Stomach (tissue), 9 donors: Measurements from ENCODE around the gene ESCO1. TPM values are rescaled to one million over a fixed set of nuclear protein-coding genes. Genes with fewer than 3 reads are reported as not detected.
"Not testable (repeated sequence)": the region's sequence is repeated elsewhere in the genome, so short reads cannot be mapped to it uniquely, and the experiment has no call there.

Experiments
- DNase-seq, 2 donors: peaks; one replicate each; pipeline versions ENCODE4 v3.0.0 to v3.0.0-alpha.2; 2013 to 2019
- H3K27ac ChIP-seq, 5 donors: fragments of 200-600 bp in 4 of 5; sonication (generic) in 4 of 5; one replicate each; pipeline ENCODE4 v1.5.1; 2013 to 2019; ENCODE audit warnings: mild to moderate bottlenecking in 1 of 5, moderate library complexity in 1 of 5
- H3K27me3 ChIP-seq, 3 donors: fragments of 200-600 bp; sonication (generic); one replicate each; pipeline ENCODE4 v1.5.1; 2017 to 2019; ENCODE audit warnings: mixed run types in 1 of 3
- H3K36me3 ChIP-seq, 4 donors: fragments of 200-600 bp; sonication (generic); 1 replicate in 3 of 4; 2 replicates in 1 of 4; pipeline ENCODE4 v1.5.1; 2016 to 2019
- H3K4me1 ChIP-seq, 4 donors: fragments of 200-600 bp; sonication (generic); one replicate each; pipeline ENCODE4 v1.5.1; 2016 to 2019
- H3K4me3 ChIP-seq, 4 donors: fragments of 200-600 bp; sonication (generic) in 3 of 4; one replicate each; pipeline ENCODE4 v1.5.1; 2016 to 2019; ENCODE audit warnings: mild to moderate bottlenecking in 1 of 4
- H3K9me3 ChIP-seq, 4 donors: fragments of 200-600 bp; sonication (generic); one replicate each; pipeline ENCODE4 v1.5.1; 2016 to 2019
- CTCF ChIP-seq, 7 experiments: fragments of 450-650 bp in 4 of 7; fragments of 200-600 bp in 3 of 7; sonication (generic) in 3 of 7; IDR thresholded peaks; one replicate each; pipeline ENCODE4 v1.5.1; 2016 to 2019; ENCODE audit warnings: antibody characterized with exemption in 7 of 7, control low read depth in 2 of 7, mild to moderate bottlenecking in 1 of 7
- EP300 ChIP-seq: sonication (generic); formaldehyde crosslinking; IDR thresholded peaks from one replicate; pipeline ENCODE4 v1.6.1; 2017; ENCODE audit warnings: antibody characterized with exemption
- POLR2A ChIP-seq, 4 donors: fragments of 450-650 bp; IDR thresholded peaks; one replicate each; pipeline ENCODE4 v1.6.1; 2016; ENCODE audit warnings: antibody characterized with exemption in 4 of 4, control low read depth in 2 of 4, mild to moderate bottlenecking in 1 of 4, moderate library complexity in 1 of 4
- POLR2AphosphoS5 ChIP-seq, 3 donors: sonication (generic); formaldehyde crosslinking; IDR thresholded peaks; one replicate each; pipeline ENCODE4 v1.6.1; 2016; ENCODE audit warnings: antibody characterized with exemption in 3 of 3
- WGBS, 5 donors: extraction: QIAGEN DNeasy Blood & Tissue Kit in 3 of 5; methylation state at CpG; one replicate each; pipeline versions ENCODE4 v1.1.5 to v1.1.7; 2013 to 2018; 5-methylcytosine and 5-hydroxymethylcytosine counted together
- intact Hi-C: fragments of 100-400 bp; cut with DNase I; formaldehyde crosslinking; loops from one replicate; pipeline ENCODE4 v1.15.1; 2023; ENCODE audit warnings: low total_unique reads
- polyA plus RNA-seq, 3 donors: library from polyadenylated mRNA; stranded (reverse); fragments of 200-250 nt; gene quantifications; one replicate each; pipeline ENCODE4 v1.2.3, GENCODE V29; 2013
- total RNA-seq, 5 donors: library from RNA; depleted of rRNA; stranded (reverse); fragments of >200 nt; gene quantifications; one replicate each; pipeline versions ENCODE4 v1.1.0 to v1.2.3, GENCODE V29; 2014 to 2016
- donor health status: healthy with polysubstance abuse.
- donor health status: Bipolar disorder and iron deficiency.
- donor health status: healthy.

The ESCO1 gene
- total and polyA plus RNA-seq, 8 donors = 5.2 to 53.6 (median 16.0) TPM

GRCh38 chr18:21636769-21637168 lies 36.3 kb upstream of the ESCO1 start:
- TF ChIP-seq CTCF (IDR thresholded peaks at IDR 0.05) (no peak), EP300 (no peak), POLR2A (IDR thresholded peaks at IDR 0.05) (no peak), POLR2AphosphoS5 (IDR thresholded peaks at IDR 0.05) (no peak)
- Histone ChIP-seq H3K9me3 (no peaks in the 10 kb centered on the region), H3K27ac (no peak overlapping the region), H3K4me3 (no peak overlapping the region), H3K36me3 (peaks cover 0 to 25% (median 15%) of the 10 kb centered on the region in 4 donors), H3K4me1 (peaks cover 0 to 4% (median 0%) of the 10 kb centered on the region in 4 donors), H3K27me3 (no peaks in the 10 kb centered on the region)
- WGBS, 5 donors = 92 to 94% (median 94%) methylated on average over 13 of the region's 13 CpGs
- no peak for DNase-seq
- intact Hi-C loops = no loop called here

GRCh38 chr18:21634588-21635199 lies 34.2 kb upstream of the ESCO1 start:
- DNase-seq = no peak
- intact Hi-C loops = no loop called here
- Histone ChIP-seq H3K9me3 (no peaks in the 10 kb centered on the region), H3K4me3 (no peak overlapping the region), H3K27ac (no peak overlapping the region), H3K27me3 (no peaks in the 10 kb centered on the region), H3K4me1 (peaks cover 0 to 4% (median 0%) of the 10 kb centered on the region in 4 donors), H3K36me3 (peaks cover 0 to 46% (median 35%) of the 10 kb centered on the region in 4 donors)
- 85 to 95% (median 88%) methylated on average over 4 of the region's 4 CpGs for WGBS, 5 donors
- TF ChIP-seq EP300 (no peak), CTCF (IDR thresholded peaks at IDR 0.05) (no peak), POLR2A (IDR thresholded peaks at IDR 0.05) (no peak), POLR2AphosphoS5 (IDR thresholded peaks at IDR 0.05) (no peak)

- no peak for TF ChIP-seq CTCF (IDR thresholded peaks at IDR 0.05)
- TF ChIP-seq EP300 = no peak
- no peak for TF ChIP-seq POLR2AphosphoS5 (IDR thresholded peaks at IDR 0.05)
- TF ChIP-seq POLR2A (IDR thresholded peaks at IDR 0.05) = no peak
- H3K36me3 ChIP-seq = peaks cover 14 to 69% (median 58%) of the 10 kb centered on the region in 4 donors
- no peak for DNase-seq
- H3K4me3 ChIP-seq = no peak overlapping the region
- H3K9me3 ChIP-seq = no peaks in the 10 kb centered on the region
- no peaks in the 10 kb centered on the region for H3K4me1 ChIP-seq
- WGBS, 5 donors = 93 to 100% (median 100%) methylated on average over 1 of the region's 1 CpG
- intact Hi-C loops = no loop called here
- H3K27me3 ChIP-seq = no peaks in the 10 kb centered on the region
- no peak overlapping the region for H3K27ac ChIP-seq
These were observed 31.9 kb upstream of the ESCO1 start for GRCh38 chr18:21632393-21632792.

GRCh38 chr18:21629089-21629832 lies 28.8 kb upstream of the ESCO1 start:
- Histone ChIP-seq H3K27ac (no peak overlapping the region), H3K36me3 (peaks cover 38 to 90% (median 86%) of the 10 kb centered on the region in 4 donors), H3K9me3 (no peaks in the 10 kb centered on the region), H3K4me1 (no peaks in the 10 kb centered on the region), H3K4me3 (no peak overlapping the region), H3K27me3 (no peaks in the 10 kb centered on the region)
- DNase-seq = no peak
- 76 to 87% (median 84%) methylated on average over 9 of the region's 9 CpGs for whole genome bisulfite sequencing, 5 donors
- intact Hi-C loops = no loop called here
- TF ChIP-seq EP300 = no peak
- no peak for TF ChIP-seq POLR2AphosphoS5 (IDR thresholded peaks at IDR 0.05)
- TF ChIP-seq CTCF (IDR thresholded peaks at IDR 0.05) = no peak
- TF ChIP-seq POLR2A (IDR thresholded peaks at IDR 0.05) = no peak

- H3K9me3 ChIP-seq, H3K4me3 ChIP-seq, H3K27me3 ChIP-seq, H3K4me1 ChIP-seq, DNase-seq, H3K27ac ChIP-seq, intact Hi-C loops: not testable (repeated sequence)
- peaks cover 38 to 67% (median 62%) of the 10 kb centered on the region in 4 donors for H3K36me3 ChIP-seq
- WGBS, 5 donors = 92 to 96% (median 95%) methylated on average over 9 of the region's 9 CpGs
These were observed 21.1 kb upstream of the ESCO1 start for GRCh38 chr18:21621640-21622039.
